Keratinocyte (primary cell): ENCODE measurements around the gene SATB2.

ENCODE experiments used
- CTCF ChIP-seq, 3 experiments: IDR thresholded peaks in 1 of 3; conservative IDR thresholded peaks in 1 of 3; optimal IDR thresholded peaks in 1 of 3; 2 replicates in 2 of 3; 3 replicates in 1 of 3; pipeline versions ENCODE3 to v1.5.1; 2011; ENCODE audit warnings: low read length in 3 of 3, mild to moderate bottlenecking in 3 of 3, moderate library complexity in 2 of 3, control low read depth in 1 of 3, inconsistent platforms in 1 of 3; ENCODE audit not compliant: insufficient read depth in 2 of 3; ENCODE audit errors: extremely low read depth in 1 of 3
- EZH2 ChIP-seq: IDR thresholded peaks from one replicate; pipeline ENCODE4 v1.6.1; 2012; ENCODE audit warnings: inconsistent platforms, mild to moderate bottlenecking, low read length, moderate library complexity

DNA sequence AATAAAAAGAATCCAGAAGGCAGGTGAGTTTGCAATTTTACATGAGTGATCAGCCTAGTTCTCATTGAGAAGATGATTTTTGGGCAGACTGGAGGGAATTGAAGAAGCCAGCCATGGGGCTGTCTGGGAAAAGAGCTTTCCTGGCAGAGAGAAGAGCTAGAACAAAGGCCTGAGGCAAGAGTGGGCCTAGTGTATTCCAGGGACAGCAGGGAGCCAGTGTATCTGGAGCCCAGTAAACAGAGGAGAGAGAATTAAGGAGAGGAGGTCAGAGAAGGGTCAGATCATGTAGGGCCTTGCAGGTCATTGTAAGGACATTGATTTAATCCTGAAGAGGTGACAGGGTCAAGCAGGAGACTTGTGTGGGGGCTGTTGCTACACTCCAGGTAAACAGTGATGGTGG is 195.8 kb downstream of the SATB2 start:
- no peak for TF ChIP-seq CTCF (optimal IDR thresholded peaks at IDR 0.05 in 1 of 3, IDR thresholded peaks at IDR 0.05 in 1 of 3, conservative IDR thresholded peaks at IDR 0.05 in 1 of 3; ENCODE audit: extremely low read depth in 1 of 3, insufficient read depth in 2 of 3, low read length in 3 of 3)
- TF ChIP-seq EZH2: no peak
